Stimulated activated naive CD4-positive, alpha-beta T cell treated with Interleukin-2 at 50 U/mL for 16 hours (primary cell): ENCODE results near the gene AMPH.

ENCODE experiments used
- DNase-seq: peaks from one replicate; lab custom pipeline; 2025; lab: John Stamatoyannopoulos, UW

AMPH gene

DNA sequence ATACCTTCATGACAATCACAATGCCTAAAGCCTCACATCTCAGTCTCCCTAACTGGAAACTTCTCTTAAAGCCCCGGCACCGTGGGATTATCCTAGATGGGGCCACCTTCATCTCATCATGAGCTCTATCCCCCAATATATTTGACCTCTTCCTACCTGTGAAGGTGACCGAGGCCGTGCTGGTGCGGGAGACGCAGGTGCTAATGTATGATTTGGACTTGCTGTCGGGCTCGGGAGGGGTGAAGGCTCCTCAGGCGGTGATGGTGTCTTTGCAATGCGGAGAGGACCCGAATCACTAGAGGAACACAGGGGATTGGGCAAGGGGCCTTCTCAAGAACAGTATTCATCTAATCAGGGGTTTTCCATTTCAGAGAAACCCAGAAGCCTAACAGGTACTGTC, 168.4 kb downstream of the AMPH start:
- DNase-seq, result no peak

DNA sequence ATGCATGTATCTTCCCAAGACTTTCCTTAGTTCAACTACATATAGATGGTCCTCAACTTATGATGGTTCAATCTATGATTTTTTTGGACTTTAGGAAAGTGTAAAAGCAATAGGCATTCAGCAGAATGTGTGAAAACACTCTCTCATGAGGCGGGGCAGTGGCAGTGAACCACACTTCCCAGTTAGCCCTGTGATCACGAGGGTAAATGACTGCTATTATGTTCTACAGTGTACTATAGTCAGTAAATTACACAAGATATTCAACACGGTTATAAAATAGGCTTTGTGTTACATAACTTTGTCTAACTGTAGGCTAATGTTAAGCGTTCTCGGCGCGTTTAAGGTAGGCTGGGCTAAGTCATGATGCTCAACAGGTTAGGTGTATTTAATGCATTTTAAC, 169.3 kb downstream of the AMPH start:
- no peak for DNase-seq

GRCh38 chr7:38453826-38454225, 177.3 kb downstream of the AMPH start:
- DNase-seq, result no peak

- no peak for DNase-seq
Measured at GRCh38 chr7:38453168-38453567, 178.0 kb downstream of the AMPH start.

GRCh38 chr7:38452681-38453108, 178.5 kb downstream of the AMPH start:
- DNase-seq, result no peak

- no peak for DNase-seq
Measured at GRCh38 chr7:38451840-38452239, 179.3 kb downstream of the AMPH start.

- DNase-seq, result no peak
Measured at GRCh38 chr7:38448584-38449234, 182.5 kb downstream of the AMPH start.

- no peak for DNase-seq
Measured at GRCh38 chr7:38448054-38448453, 183.1 kb downstream of the AMPH start.

DNA sequence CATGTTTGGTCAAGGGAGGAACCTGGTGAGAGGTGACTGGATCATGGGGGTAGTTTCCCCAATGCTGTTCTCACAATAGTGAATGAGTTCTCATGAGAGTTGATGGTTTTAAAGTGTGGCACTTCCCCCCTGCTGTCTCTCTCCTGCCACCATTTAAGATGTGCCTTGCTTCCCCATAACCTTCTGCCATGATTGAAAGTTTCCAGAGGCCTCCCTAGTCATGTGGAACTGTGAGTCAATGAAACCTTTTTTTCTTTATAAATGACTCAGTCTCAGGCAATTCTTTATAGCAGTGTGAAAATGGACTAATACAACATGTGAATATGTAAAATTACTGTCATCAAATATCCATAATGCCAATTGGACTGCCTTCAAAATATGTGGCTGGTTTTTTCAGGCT, 192.2 kb downstream of the AMPH start:
- no peak for DNase-seq

DNA sequence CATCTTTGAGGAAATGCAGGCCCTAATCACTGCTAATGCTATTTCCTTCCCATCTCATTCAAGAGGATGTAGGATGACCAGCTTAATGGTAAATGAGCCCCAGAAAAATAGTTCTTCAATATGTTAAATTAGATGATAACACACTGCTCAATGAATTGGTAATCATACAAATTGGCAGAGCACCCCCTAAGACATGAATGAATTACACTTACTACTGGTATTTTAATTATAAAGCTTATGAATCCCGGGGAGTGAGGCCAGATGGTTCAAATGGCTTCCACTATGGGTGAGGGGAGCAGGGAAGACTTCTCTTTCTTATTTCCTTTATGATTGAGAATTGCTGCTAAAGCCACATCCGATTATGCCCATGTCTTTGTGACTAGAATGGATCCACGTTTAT, 198.5 kb downstream of the AMPH start:
- DNase-seq, result no peak

- no peak for DNase-seq
Measured at GRCh38 chr7:38432080-38432479, 199.1 kb downstream of the AMPH start.

GRCh38 chr7:38429057-38429456, 202.1 kb downstream of the AMPH start:
- DNase-seq, result no peak

DNA sequence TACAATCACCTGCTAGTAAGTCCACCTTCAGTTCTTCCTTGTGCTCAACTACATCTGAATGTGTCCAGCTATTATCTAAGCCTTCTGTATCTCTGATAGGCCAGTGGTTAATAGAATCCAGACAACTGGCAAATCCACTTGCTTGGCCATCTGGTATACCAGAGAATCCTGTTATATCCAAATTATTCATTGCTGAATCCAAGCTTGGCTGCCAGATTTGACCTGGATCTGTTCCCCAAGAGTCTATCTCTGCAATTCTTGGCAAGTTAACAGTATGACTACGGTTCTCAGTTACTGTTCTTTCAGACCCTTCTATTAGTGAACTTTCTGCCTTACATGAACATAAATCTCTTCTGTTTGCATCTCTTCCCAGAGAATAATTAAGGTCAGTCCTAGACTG, 203.1 kb downstream of the AMPH start:
- DNase-seq, result no peak

GRCh38 chr7:38427279-38427955, 203.8 kb downstream of the AMPH start:
- no peak for DNase-seq

DNA sequence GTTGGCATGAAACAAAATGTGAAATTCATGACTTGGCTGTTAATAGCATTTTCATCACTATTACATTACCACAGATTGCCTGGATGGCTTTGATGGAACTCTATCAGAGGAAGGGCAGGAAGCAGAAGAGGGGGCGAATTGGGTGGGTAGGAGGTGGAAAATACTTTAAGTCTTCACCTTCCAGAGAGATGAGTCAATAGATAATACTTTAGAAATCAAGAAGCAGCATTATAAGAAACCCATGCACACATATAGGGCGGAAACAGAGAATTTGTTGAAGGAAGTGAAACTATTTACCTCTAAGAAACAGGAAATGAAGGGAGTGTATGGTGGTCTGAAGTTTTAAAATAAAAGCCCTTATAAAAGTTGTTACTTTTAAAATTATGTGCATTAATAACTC, 205.7 kb downstream of the AMPH start:
- no peak for DNase-seq

GRCh38 chr7:38424750-38425463, 206.3 kb downstream of the AMPH start:
- no peak for DNase-seq

GRCh38 chr7:38413784-38414183, 217.4 kb downstream of the AMPH start:
- no peak for DNase-seq

GRCh38 chr7:38411404-38411803, 219.8 kb downstream of the AMPH start:
- DNase-seq, result no peak

DNA sequence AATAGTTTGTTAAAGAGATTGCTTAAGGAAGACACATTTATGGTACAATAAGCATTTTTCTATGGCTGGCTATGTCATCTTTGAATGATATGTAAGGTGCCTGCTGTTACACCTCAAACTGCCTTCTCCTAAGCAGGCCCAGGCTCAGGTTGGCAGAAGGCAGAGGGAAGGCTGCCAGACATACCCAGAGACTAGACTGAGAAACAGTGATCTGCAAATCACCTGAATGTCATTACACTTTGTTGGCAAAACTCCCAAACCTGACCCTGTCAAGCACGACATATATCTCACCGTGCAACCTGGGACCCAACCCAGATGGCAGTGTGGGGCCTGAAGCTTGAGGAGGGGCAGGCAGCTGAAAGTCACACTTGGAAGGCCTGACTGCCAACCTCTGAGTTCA, 221.1 kb downstream of the AMPH start:
- no peak for DNase-seq

GRCh38 chr7:38409531-38409930, 221.6 kb downstream of the AMPH start:
- no peak for DNase-seq

GRCh38 chr7:38398725-38399321, 232.3 kb downstream of the AMPH start:
- DNase-seq, result peak; percentile 24

GRCh38 chr7:38396852-38397251, 234.3 kb downstream of the AMPH start:
- DNase-seq, result no peak
